HepG2 (cell line): ENCODE results near the gene OR7E24.

Experiments used
- CREM ChIP-seq, 2 experiments: sonication (generic) in 1 of 2; formaldehyde crosslinking in 1 of 2; IDR thresholded peaks; 2 replicates each; pipeline versions ENCODE4 v1.4.0 to v1.6.1; 2016 to 2020; ENCODE audit warnings: antibody characterized with exemption in 1 of 2, mild to moderate bottlenecking in 1 of 2, missing genetic modification reagents in 1 of 2
- CTCF ChIP-seq: sonication (generic); formaldehyde crosslinking; IDR thresholded peaks from 2 replicates; pipeline ENCODE4 v1.5.0; 2020; ENCODE audit warnings: mild to moderate bottlenecking, missing genetic modification reagents, moderate library complexity
- GATAD2A ChIP-seq: IDR thresholded peaks from 2 replicates; pipeline ENCODE4 v1.6.1; 2016
- POLR2A ChIP-seq, 2 experiments: IDR thresholded peaks; 2 replicates each; pipeline ENCODE4 v1.6.1; 2011; ENCODE audit warnings: low read depth in 2 of 2, low read length in 2 of 2, mild to moderate bottlenecking in 1 of 2, moderate library complexity in 1 of 2; ENCODE audit not compliant: insufficient read depth in 1 of 2
- TF ChIP-seq, protein P1 (sequence below): sonication (generic); formaldehyde crosslinking; IDR thresholded peaks from 2 replicates; pipeline ENCODE4 v1.4.0; 2020; ENCODE audit warnings: mild to moderate bottlenecking, missing genetic modification reagents

DNA sequence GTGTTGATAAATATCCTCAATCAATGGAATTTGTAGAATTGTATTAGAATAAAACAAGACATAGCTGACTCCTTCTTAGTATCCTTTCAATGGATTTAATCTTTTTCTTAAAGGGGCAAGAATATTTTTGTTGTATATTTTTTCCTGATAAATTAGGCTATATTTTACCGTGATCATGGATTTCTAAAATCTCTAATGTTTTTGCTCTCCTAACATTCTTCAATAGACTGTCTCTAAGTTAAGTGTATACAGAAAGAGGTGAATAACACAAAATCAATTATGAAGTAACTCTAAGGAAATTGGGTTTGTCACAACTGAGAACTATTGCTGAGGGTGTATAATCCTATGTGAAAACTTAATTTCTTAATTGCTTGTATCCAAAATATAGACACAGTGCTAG is at the start of gene OR7E24:
- TF ChIP-seq CREM (IDR thresholded peaks at IDR 0.05) (no peak), CREM (CRISPR knock-in tag; IDR thresholded peaks at IDR 0.05) (no peak), CTCF (no peak), GATAD2A (CRISPR knock-in tag) (no peak), POLR2A (IDR thresholded peaks at IDR 0.05; ENCODE audit: insufficient read depth in 1 of 2, low read depth in 2 of 2, low read length in 2 of 2) (no peak)
- TF ChIP-seq, protein P1, sequence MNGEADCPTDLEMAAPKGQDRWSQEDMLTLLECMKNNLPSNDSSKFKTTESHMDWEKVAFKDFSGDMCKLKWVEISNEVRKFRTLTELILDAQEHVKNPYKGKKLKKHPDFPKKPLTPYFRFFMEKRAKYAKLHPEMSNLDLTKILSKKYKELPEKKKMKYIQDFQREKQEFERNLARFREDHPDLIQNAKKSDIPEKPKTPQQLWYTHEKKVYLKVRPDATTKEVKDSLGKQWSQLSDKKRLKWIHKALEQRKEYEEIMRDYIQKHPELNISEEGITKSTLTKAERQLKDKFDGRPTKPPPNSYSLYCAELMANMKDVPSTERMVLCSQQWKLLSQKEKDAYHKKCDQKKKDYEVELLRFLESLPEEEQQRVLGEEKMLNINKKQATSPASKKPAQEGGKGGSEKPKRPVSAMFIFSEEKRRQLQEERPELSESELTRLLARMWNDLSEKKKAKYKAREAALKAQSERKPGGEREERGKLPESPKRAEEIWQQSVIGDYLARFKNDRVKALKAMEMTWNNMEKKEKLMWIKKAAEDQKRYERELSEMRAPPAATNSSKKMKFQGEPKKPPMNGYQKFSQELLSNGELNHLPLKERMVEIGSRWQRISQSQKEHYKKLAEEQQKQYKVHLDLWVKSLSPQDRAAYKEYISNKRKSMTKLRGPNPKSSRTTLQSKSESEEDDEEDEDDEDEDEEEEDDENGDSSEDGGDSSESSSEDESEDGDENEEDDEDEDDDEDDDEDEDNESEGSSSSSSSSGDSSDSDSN (CRISPR knock-in tag): no peak
